ENCODE data around the gene PPP5C. TPM values are rescaled to one million over a fixed set of nuclear protein-coding genes. Genes with fewer than 3 reads are reported as not detected.
"Not testable (repeated sequence)": the region's sequence is repeated elsewhere in the genome, so short reads cannot be mapped to it uniquely, and the experiment has no call there.

The PPP5C gene
- total RNA-seq, 1 donor from 2014 or later: 44.3 TPM

- DNase-seq (ENCODE audit: low spot score): peak; percentile 47
Measured at GRCh38 chr19:46384396-46384795, 37.5 kb downstream of the PPP5C start.

- peak; percentile 26 for DNase-seq (ENCODE audit: low spot score)
Measured at GRCh38 chr19:46385636-46386035, 38.7 kb downstream of the PPP5C start.

- DNase-seq (ENCODE audit: low spot score): peak; percentile 79
Measured at GRCh38 chr19:46386151-46386550, 39.3 kb downstream of the PPP5C start.

- DNase-seq (ENCODE audit: low spot score): peak; percentile 85
Measured at GRCh38 chr19:46386996-46387712, 40.3 kb downstream of the PPP5C start.

- no peak for DNase-seq (ENCODE audit: low spot score)
Measured at GRCh38 chr19:46387713-46388130, 40.8 kb downstream of the PPP5C start.

- DNase-seq (ENCODE audit: low spot score): no peak
Measured at GRCh38 chr19:46388311-46389095, 41.6 kb downstream of the PPP5C start.

- DNase-seq (ENCODE audit: low spot score): no peak
Measured at GRCh38 chr19:46390121-46390858, 43.4 kb downstream of the PPP5C start.

- no peak for DNase-seq (ENCODE audit: low spot score)
Measured at GRCh38 chr19:46390866-46391265, 44.0 kb downstream of the PPP5C start.

GRCh38 chr19:46391296-46392251 is 44.7 kb downstream of the PPP5C start:
- no peak for DNase-seq (ENCODE audit: low spot score)

GRCh38 chr19:46392252-46392801 is 45.4 kb downstream of the PPP5C start:
- no peak for DNase-seq (ENCODE audit: low spot score)

GRCh38 chr19:46392837-46393236 is 46.0 kb downstream of the PPP5C start:
- no peak for DNase-seq (ENCODE audit: low spot score)

- DNase-seq (ENCODE audit: low spot score): no peak
Measured at GRCh38 chr19:46393456-46394401, 46.8 kb downstream of the PPP5C start.

GRCh38 chr19:46394402-46394797 is 47.5 kb downstream of the PPP5C start:
- DNase-seq (ENCODE audit: low spot score): no peak

- not testable (repeated sequence) for DNase-seq (ENCODE audit: low spot score)
Measured at GRCh38 chr19:46397801-46398479, 51.1 kb downstream of the PPP5C start.

GRCh38 chr19:46402725-46403124 is 55.8 kb downstream of the PPP5C start:
- no peak for DNase-seq (ENCODE audit: low spot score)

GRCh38 chr19:46404055-46404752 is 57.3 kb downstream of the PPP5C start:
- no peak for DNase-seq (ENCODE audit: low spot score)

GRCh38 chr19:46404753-46405468 is 58.0 kb downstream of the PPP5C start:
- no peak for DNase-seq (ENCODE audit: low spot score)

All from mesenteric fat pad (tissue), 1 donor.